HG03045 (cell line): ENCODE results near the gene SMIM7.
"Not testable (repeated sequence)": the region's sequence is repeated elsewhere in the genome, so short reads cannot be mapped to it uniquely, and the experiment has no call there.

Experiments
- ATAC-seq: cut with Tn5 transposase; IDR thresholded peaks from one replicate; pipeline ENCODE4 v1.9.1; 2021; ENCODE audit warnings: mild to moderate bottlenecking, moderate library complexity; ENCODE audit not compliant: unreplicated experiment

The SMIM7 gene

DNA sequence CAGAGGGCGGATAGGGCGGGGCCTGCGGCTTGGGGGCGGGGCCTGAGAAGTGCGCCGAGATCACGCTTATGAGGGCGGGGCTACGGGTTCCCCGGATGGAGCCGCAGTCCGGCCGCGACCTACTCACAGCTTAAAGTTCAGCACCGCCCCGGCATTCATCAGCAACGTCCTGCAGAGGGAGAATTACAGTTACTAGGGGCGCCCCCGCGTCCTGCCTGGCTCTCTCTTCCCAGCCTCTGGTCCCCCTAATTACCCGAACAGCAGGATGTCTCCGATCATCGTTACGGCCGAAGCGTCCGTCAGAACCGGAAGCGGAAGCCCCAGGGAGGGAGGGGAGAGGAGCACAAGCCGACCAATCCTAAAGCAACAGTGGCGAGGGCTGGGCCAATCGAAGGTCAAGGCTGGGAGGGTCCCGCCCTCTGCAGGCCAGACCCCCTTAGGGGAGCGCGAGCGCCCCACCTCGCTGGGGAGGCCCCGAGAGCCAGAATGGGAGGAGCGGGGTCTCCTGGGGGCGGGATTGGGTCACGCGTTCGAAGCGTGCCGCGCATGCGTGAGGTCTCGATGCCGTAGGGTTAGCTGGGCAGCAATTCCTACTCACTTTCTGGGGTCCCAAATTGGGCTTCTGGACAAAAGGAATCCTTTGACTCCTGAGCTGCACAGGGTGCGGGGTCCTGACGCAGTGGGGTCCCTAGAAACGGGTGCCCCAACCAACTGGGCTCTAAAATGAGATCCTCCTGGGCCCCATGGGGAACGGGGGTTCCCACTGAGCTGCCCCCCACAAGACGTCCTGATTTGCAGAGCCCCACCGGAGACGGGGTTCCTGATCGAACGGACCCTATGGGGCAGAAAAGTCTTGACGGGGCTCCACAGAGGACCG lies at the start of gene SMIM7:
Gene SMIM7, minus strand, starts transcription at position 313 of the 877 bp plus-strand sequence. Its CDS starts 34 bp downstream, at position 279.
- ATAC-seq: peak; percentile 90

DNA sequence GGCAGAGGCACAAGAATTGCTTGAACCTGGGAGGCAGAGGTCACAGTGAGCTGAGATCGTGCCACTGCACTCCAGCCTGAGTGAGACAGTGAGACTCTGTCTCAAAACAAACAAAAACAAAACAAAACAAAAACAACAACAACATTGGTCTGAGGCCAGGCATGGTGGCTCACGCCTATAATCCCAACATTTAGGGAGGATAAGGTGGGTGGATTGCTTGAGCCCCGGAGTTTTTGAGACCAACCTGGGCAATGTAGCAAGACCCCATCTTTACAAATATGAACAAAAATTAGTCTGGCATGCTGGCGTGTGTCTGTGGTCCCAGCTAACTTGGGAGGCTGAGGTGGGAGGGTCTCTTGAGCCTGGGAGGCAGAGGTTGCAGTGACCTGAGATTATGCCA lies 43.7 kb upstream of the SMIM7 start:
- ATAC-seq: no peak

DNA sequence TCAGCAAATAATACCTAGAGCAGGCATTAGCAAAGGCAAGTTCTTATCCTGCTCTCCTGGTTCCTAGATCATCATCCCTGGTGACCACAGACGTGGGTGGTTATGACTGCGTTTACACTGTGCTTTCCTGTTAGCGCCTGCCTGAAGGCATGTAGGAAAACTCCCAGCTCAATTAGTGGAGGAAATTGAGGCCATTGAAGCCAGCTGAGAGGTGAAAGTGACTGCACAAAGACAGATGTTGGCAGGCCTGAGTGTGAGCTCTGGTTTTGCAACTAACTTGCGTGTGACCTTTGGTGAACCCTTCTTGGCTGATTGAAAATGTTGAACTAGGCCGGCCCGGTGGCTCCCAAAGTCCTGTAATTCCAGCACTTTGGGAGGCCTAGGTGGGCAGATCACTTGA lies 42.2 kb upstream of the SMIM7 start:
- no peak for ATAC-seq

DNA sequence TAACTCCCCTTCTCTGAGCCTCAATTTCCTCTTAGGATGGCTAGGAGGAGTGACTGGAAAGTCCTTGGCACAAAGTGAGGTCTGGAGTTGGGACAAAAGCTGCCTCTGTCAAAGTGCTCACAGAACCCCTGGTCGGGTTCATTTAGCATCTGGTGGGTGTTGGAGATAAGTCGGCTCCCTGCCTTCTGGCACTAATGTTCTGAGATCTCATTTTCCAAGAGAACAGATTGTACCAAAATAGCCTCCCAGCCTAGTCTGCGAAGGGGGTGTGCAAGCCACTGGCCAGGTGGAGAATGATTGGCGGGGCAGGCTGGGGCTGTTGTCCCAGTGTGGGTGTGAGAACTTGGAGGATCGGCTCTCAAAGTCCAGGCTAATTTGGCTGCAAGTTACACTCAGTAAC lies 39.0 kb upstream of the SMIM7 start:
- ATAC-seq: no peak

DNA sequence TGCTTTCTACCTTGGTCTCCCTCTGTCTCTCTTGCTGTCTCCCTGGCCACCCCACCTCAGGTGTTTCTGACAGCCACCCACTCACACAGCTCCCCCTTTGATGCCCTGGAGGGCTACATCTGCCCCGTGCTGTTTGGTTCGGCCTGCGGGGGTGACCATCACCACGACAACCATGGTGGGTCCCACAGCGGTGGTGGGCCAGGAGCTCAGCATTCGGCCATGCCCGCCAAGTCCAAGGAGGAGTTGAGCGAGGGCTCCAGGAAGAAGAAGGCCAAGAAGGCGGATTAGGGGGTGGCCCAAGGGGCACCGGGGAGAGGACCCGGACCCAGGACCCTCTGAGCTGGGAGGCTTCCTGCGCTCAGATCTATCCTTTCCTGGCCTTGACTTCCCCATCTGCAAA lies 28.1 kb upstream of the SMIM7 start:
- no peak for ATAC-seq

DNA sequence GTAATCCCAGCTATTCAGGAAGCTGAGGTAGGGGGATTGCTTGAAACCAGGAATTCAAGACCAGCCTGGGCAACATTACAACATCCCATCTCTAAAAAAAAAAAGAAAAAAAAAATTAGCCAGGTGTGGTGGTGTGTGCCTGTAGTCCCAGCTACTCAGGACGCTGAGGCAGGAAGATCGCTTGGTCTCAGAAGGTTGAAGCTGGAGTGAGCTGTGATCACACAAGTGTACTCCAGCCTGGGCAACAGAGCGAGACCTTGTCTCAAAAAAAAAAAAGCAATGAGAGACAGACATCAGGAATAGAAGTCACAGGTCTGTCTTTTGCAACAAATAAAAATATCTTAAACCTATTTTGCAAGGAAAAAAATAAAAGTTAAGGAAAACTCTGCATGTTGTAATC lies 24.3 kb upstream of the SMIM7 start:
- ATAC-seq: no peak

DNA sequence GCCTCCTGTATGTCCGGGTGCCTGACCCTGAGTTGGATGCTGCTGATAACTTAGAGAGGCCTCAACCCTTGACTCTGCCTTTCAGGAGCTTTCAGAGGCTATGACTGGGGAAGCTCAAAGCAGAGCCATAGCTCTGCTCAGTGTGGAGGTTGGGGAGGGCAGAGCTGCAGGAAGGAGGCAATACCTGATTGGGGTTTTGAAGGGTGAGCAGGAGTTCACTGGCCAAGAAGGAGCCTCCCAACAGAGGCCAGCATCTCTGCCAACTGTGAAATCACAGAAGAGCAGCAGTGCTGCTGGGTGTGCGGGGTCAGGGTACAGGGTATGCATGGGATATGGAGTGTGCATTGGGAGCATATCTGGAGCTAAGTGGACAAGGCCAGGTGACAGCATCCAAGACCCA lies 22.6 kb upstream of the SMIM7 start:
- ATAC-seq: no peak

DNA sequence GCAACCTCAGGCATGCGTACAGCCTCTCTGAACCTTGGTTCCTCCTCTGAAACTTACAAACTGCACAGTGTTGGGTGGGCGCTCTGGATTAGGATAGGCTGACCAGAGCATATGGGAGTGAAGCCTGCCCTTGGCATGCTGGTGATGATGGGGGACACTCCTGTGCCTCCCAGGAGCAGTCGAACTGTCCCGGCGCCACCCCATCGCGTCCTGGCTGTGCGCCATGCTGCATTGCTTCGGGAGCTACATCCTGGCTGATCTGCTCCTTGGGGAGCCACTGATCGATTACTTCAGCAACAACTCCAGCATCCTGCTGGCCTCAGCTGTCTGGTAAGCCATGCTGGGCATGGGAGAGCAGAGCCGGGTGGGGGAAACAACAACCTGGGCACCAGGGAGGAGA lies 19.9 kb upstream of the SMIM7 start:
- no peak for ATAC-seq

DNA sequence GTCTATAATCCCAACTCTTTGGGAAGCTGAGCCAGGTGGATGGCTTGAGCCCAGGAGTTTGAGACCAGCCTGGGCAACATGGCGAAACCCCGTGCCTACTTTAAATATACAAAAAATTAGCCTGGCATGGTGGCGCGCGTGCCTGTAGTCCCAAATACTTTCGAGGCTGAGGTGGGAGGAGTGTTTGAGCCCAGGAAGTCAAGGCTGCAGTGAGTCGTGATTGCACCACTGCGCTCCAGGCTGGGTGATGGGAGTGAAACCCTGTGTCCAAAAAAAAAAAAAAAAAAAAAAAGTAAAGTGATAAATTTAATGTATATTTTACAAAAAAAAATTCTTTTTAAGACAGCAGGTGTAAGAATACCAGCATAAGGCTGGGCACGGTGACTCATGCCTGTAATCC lies 18.6 kb upstream of the SMIM7 start:
- ATAC-seq: no peak

DNA sequence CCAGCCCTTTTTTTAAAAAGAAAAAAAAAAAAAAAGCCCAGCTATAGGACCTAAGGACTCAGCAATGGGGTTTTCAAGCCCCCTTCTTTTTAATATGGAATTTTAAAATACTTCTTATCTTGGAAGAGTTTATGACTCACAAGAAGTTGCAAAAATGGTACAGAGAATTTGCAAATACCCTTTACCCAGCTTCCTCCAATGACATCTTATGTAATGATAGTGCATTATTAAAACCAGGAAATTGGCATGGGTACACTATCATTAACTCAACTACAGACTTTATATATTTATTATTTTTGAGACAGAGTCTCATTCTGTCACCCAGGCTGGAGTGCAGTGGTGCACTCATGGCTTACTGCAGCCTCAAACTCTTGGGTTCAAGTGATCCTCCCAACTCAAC lies 17.1 kb upstream of the SMIM7 start:
- no peak for ATAC-seq

DNA sequence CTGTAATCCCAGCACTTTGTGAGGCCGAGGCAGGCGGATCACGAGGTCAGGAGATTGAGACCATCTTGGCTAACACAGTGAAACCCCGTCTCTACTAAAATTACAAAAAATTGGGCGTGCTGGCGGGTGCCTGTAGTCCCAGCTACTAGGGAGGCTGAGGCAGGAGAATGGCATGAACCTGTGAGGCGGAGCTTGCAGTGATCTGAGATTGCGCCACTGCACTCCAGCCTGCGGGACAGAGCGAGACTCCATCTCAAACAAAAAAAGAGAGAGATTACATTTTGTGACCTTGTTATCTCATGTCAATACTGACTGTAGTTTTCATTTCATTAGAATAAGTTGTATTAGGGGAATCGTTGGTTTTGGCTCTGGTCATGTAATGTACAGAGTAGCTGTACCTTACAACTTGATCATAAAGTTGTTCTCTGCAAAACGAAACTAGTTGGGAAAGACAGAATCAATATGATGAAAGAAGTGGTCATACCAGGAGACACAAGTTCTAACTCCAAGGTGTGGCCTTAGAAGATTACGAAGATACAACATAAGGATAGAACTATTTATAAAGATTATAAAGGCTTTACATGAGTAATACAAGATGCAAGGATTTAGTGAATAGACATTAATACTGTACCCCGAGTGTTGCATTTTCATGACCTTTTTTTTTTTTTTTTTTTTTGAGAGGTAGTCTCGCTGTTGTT lies 16.3 kb upstream of the SMIM7 start:
- ATAC-seq: no peak

DNA sequence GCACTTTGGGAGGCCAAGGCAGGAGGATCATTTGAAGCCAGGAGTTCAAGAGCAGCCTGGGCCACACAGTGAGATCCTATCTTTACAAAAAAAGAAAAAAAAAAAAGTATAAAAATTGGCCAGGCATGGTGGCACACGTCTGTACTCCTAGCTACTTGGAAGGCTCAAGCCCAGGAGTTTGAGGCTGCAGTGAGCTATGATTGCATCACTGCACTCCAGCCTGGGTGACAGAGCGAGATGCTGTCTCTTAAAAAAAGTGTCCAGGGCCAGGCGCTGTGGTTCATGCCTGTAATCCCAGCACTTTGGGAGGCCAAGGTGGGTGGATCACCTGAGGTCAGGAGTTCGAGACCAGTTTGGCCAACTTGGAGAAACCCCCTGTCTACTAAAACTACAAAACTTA lies 13.9 kb upstream of the SMIM7 start:
- not testable (repeated sequence) for ATAC-seq

DNA sequence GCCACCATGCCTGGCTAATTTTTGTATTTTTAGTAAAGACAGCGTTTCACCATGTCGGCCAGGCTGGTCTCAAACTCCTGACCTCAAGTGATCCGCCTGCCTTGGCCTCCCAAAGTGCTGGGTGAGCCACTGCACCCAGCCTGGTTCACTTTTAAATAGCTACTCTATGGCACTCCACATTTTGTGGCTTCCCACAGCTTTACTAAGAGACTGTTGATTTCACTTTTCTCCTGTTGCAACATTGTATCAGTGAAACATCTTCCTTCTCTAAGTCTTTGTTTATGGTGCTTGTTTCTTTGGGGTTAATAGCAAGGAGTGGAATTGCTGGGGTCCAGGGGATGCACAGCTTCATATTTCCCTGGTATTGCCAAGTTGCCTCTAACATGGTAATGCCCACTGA lies 13.3 kb upstream of the SMIM7 start:
- no peak for ATAC-seq

DNA sequence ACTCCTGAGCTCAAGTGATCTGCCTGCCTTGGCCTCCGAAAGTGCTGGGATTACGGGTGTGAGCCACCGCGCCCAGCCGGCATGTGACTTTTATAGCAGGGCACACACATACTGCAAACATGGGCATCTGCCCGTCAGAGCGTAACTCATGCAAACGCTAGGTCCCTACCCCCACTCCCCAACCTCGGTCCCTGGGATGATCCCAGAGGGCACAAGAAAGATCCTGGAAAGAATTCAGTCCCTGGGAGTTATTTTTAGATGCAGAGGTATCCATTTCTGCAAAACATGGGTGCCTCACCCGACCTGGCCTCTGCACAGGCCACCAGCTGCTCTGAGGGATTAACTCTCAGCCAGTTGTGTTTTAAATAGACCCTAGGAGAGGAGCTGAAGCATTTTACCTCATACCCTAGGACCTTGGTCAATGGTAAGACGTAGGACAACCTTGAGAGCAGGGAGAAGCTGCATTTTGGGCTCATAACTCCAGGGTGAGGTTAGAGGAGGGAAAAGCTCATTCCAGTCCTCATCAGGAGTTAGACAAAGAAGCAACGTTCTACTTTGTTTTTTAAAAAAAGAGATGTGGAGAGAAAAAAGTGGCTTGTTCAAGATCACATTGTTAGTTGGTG lies 11.8 kb upstream of the SMIM7 start:
- ATAC-seq: no peak

DNA sequence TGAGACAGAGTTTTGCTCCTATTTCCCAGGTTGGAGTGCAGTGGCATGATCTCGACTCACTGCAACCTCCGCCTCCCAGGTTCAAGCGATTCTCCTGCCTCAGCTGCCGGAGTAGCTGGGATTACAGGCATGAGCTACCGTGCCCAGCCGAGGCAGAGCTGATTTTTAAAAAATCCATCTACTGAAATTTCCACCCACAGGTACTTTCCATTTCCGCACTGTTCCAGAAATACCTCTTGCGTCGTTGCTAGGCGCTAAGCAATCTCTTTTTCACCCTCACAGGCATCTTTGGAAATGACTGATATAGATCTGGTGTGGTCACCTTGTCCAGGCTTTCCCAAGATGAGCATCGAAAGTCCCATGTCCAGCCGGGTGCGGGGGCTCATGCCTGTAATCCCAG lies 10.3 kb upstream of the SMIM7 start:
- ATAC-seq: no peak

DNA sequence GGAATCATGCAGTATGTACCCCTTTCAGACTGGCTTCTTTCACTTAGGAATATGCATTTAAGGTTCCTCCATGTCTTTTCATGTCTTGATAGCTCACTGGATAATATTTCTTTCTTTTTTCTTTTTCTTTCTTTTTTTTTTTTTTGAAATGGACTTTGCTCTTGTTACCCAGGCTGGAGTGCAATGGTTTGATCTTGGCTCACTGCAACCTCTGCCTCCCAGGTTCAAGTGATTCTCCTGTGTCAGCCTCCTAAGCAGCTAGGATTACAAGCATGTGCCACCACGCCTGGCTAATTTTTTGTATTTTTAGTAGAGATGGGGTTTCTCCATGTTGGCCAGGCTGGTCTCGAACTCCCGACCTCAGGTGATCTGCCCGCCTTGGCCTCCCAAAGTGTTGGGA lies 8.8 kb upstream of the SMIM7 start:
- ATAC-seq: not testable (repeated sequence)

DNA sequence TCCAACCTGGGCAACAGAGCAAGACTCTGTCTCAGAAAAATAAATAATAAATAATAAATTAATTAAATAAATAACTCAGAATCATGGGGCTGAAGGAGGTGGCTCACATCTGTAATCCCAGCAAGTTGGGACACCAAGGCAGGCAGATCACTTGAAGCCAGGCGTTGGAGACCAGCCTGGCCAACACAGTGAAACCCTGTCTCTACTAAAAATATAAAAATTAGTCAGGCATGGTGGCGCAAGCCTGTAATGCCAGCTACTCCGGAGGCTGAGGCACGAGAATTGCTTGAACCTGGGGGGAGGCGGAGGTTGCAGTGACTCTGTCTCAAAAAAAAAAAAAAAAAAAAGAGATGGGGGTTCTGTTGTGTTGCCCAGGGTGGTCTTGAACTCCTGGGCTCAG lies 8.2 kb upstream of the SMIM7 start:
- no peak for ATAC-seq

DNA sequence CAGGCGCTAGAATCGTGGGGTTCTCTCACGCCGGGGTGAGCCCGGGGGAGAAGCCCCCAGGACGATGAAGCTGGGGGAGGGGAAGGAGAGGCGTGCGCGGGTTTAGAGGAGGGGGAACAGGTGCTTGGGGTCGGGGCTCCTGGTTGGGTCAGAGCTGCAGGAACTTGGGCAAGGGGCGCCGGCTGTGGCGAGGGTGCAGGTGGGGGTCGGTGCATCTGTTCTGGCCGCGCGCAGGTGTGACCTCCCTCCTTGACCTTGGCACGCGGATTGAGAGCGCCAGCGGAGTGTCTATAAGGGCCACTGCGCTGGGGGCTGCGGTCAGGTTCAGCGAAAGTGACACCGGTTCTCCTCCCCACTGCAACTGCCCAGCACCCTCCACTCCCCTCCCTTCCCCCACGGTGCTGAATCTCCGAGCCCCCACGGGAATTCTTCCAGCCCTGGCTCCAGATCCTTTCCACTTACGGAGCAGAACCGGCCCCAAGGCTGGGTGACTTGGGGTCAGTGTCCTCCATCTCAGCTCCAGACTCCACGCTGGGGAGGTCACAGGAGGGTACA lies 1.6 kb upstream of the SMIM7 start:
- ATAC-seq: no peak

DNA sequence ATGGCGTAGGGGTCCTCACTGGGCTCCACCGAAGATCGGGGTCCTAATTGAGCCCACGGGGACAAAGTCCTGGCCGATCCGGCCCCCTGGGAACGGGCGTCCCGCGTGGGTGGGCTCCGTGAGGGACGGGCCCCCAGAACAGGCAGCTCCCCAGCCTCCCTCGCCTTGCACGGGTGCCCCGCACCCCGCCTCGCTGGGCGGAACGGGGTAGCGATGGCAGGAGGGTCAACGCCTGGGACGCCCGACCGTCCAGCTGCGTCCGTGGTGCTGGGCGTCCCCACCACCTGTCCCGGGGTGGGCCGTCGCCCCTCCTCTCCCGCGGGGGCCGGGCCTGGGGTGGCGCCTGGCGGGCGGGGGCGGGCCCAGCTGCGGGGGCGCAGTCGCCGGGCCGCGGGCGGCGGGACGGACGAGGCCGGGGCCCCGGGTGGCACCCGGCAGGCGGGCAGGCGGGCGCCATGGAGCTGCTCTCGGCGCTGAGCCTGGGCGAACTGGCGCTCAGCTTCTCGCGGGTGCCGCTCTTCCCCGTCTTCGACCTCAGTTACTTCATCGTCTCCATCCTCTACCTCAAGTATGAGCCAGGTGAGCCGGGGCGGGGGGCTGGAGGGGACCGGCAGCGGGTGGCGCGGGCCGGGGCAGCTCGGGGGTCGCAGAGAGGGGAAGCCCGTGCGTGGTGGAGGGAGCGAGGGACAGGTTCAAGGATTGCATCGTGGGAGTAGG lies 977 bp upstream of the SMIM7 start, which contains the start of gene TMEM38A:
Gene TMEM38A, plus strand, starts transcription at position 377 of the 717 bp plus-strand sequence. Its CDS starts 79 bp downstream, at position 456.
- ATAC-seq: peak; percentile 36

DNA sequence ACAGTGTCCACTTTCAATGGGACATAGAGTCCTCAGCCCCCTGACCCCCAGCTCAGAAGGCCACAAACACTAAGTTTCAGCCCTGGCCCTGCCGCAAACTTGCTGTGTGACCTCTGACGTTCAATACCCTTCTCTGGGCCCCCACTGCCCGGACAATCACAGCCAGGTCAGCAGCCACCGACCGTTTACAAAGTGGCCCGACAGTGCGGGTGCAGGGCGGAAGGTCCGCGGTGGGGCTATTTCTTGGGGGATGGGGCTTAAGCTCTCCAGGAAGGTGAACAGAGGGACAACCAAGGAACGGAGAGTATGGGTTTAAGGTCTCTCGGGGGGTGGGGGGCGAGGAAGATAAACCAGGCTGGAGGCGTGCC lies 496 bp downstream of the SMIM7 start:
- ATAC-seq: no peak

DNA sequence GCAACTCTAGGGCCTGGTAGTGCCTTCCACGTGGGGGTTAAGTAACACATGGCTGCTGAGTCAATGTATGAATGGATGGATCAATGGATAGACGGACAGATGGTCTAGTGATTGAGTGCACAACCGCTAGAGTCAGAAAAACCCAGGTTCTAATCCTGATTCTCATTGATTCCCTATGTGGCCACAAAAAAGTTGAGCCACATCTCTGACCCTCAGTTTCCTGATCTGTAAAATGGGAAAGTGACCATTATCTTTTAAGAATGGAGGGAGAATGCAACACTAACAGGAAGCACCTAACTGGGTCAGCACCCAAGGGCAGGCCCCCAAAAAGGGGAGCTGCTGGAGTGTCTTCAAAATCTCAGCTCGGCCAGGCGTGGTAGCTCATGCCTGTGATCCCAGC lies 2.6 kb downstream of the SMIM7 start:
- no peak for ATAC-seq
